Dedifferentiated amniotic fluid mesenchymal stem cell (primary cell): ENCODE measurements around the gene NUDT7.

ENCODE experiments used
- DNase-seq: peaks from one replicate; pipeline ENCODE4 v3.0.0-alpha.2; 2016; ENCODE audit errors: extremely low spot score

The NUDT7 gene

GRCh38 chr16:77722309-77723107 lies at the start of gene NUDT7:
TSS of gene NUDT7 (plus strand) at chr16:77722514. CDS start at chr16:77722583, 69 bp downstream.
- DNase-seq, result peak; percentile 77

GRCh38 chr16:77674888-77675287 lies 47.4 kb upstream of the NUDT7 start:
- no peak for DNase-seq

DNA sequence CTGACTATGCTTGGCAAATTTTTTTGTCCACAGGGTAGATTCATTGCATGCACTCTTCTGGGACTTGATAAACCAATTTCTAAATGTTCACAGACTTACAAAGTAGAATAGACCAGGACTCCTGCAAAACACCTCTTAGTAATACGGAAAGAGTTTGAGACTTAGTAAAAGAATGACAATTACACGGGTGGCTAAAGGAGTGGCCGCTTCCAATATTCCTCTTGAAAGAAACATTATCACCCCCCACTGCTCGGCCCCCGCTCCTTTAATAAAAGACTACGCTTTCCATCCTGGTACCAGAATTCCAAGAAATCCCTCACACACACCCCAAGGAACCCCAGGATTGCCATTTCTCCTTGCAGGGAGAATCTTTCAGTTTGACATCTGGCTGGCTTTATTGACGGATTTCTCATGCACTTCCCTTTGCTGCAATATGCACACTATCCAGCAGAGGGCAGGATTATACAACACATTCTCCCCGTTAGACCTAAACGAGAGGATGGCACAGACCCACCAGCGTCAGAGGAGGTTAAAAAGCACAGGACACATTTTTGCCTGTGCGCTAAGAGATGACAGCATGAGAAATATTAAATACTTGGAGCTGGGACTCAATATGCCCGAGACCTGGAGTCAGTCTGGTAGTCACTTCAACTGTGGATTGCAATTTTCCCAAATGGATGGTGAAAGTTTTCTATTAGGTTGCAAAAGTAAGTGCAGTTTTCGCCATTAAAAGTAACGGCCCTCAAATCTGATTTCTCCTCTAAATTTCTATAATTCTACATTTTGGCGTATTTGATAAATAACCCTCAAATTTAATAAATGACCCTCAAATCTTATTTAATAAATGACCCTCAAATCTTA lies 46.6 kb upstream of the NUDT7 start:
- DNase-seq, result peak; percentile 64

DNA sequence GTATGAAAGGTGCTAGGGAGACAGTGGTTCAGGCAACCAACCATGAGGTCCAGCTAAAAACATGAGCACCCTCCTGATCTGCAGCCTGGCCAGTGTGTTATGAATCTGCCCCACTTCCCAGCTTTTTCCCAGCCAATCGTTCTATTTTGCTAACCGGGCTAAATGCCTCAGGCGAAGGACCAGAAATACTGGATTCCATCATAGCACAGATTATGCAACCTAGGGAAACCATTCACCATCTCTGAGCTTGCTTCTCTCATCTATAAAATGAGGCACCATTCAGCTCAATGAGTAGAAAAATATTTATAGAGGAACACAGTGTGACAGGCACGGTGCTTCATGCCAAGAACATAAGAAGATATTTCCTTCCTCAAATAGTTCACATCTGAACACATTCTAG lies 45.2 kb upstream of the NUDT7 start:
- no peak for DNase-seq

- no peak for DNase-seq
Observed at GRCh38 chr16:77679391-77679790, 42.9 kb upstream of the NUDT7 start.

- DNase-seq, result no peak
Observed at GRCh38 chr16:77679901-77680300, 42.4 kb upstream of the NUDT7 start.

GRCh38 chr16:77680496-77680895 lies 41.8 kb upstream of the NUDT7 start:
- no peak for DNase-seq

GRCh38 chr16:77682586-77682985 lies 39.7 kb upstream of the NUDT7 start:
- no peak for DNase-seq

DNA sequence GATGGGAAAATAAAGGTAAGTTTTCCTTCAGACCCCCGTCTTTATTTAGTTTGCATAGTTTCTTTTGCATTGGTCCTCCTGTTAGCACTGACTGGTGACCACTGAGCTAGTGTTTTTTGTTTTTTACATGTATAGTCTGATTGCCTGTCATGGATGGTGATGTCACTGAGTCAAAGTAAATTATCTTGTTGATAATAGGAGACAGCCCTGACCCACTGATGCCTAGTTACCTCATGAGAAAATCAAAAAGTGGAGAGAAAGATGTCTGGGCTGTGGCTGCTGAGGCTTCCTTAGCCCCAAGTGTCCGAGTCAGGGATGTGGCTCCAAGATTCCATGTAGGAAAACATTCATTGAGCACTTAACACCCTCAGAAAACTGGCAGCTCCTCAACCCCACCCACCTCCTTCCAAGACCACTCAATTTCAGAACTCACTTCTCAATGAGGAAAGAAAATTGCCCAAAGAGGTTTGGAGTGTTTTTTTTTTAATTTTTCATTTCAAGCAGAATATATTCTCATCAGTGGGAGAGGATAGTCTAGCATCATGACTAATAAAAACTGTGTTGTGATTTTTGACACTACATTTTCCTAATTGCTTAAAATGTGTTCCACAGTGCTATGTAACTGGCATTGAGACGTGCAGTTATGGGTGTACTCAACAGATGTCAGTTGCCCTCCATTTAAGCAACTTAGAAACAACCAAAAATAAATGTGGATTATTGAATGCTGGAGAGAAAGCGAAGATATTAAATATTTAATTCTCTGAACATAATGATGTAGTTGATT lies 38.7 kb upstream of the NUDT7 start:
- no peak for DNase-seq

- no peak for DNase-seq
Observed at GRCh38 chr16:77684181-77684526, 38.2 kb upstream of the NUDT7 start.

DNA sequence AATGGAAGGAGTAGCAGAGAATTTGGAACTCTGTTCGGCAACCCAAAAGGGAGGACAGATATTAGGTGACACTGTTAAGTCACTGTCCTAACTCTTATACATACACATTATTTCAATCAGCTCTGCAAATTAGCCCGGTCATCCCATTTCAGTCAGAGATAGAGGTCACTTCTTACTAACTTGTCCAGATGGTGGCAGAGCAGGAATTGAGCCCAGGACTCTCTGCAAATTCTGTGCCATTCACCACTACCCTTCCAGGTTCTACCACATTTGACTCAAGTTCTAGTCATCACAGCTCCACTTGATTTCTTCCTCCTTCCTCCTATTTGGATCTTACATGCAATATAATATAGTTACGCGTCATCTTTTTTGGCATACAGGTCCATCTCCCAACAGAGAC lies 35.9 kb upstream of the NUDT7 start:
- no peak for DNase-seq

GRCh38 chr16:77689971-77690370 lies 32.3 kb upstream of the NUDT7 start:
- DNase-seq, result no peak

DNA sequence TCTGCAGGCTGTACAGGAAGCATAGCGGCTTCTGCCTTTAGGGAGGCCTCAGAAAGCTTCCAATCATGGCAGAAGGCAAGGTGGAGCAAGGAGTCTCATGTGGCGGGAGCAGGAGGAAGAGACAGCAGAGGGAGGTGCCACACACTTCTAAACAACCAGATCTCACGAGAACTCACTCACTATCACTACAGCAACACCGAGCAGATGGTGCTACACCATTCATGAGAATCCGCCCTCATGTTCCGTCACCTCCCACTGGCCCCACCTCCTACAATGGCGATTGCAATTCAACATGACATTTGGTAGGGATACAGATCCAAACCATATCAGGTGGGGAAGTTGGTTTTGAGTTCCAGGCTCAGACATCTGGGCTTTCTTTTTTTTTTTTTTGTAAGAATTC lies 31.9 kb upstream of the NUDT7 start:
- no peak for DNase-seq

GRCh38 chr16:77692612-77693011 lies 29.7 kb upstream of the NUDT7 start:
- DNase-seq, result no peak

DNA sequence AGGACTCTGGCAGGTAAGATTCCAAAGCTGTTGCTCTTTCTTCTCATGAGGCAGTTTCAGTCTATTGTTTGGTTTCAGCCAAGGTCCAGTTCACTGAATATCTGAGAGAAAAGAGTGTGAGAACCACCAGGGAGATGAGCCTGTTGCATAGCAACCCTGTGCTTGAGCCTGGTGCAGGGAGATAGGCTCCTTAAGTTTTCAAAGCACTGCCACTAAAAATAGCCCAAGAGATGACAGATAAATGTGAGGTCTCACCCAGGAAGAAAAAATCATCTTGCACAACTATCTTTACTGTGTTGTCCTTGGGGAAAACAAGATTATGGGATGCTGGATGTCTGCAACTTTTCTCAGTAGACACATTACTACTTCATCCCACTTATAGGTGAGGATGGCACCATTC lies 26.2 kb upstream of the NUDT7 start:
- DNase-seq, result no peak

GRCh38 chr16:77700846-77701245 lies 21.5 kb upstream of the NUDT7 start:
- DNase-seq, result no peak

DNA sequence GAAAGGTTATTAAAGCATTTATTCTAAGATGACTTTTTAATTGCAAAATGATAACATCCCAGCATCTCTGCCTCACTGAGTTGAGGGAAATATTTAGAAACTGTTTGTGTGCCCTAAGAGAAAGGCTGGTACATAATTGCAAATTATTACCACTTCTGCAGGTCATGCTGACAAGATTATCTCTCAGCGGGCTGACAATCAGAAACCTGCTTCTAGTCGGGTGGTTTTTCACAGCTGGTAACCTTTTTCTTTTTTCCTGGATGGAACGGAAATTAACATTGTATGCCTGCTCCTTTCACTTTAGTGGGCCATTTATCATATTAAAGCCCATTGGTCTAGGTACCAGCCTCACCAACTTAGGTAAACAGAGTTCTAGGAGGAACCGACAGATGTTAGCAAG lies 17.0 kb upstream of the NUDT7 start:
- no peak for DNase-seq

GRCh38 chr16:77711179-77711578 lies 11.1 kb upstream of the NUDT7 start:
- no peak for DNase-seq

DNA sequence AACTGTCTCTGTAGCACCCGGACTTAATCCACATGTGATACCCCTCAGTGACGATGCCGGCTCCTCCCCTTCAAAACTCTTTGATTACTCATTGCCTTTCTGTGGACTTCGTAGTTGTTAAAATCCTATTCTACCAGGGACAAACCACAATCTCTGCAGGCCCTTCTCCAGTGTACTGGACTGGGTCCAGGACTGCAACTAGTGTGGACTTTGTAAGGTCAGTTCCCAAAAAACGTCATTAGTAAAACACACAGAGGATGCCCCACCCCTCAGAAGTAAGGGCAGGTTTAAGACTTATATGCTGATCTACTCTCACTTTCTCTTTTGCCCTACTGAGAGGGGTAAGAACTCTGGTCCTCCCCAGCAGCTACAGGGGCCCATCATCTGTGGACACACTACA lies 10.5 kb upstream of the NUDT7 start:
- no peak for DNase-seq

GRCh38 chr16:77715145-77715544 lies 7.2 kb upstream of the NUDT7 start:
- no peak for DNase-seq

GRCh38 chr16:77721752-77722308 lies 484 bp upstream of the NUDT7 start:
- DNase-seq, result no peak

DNA sequence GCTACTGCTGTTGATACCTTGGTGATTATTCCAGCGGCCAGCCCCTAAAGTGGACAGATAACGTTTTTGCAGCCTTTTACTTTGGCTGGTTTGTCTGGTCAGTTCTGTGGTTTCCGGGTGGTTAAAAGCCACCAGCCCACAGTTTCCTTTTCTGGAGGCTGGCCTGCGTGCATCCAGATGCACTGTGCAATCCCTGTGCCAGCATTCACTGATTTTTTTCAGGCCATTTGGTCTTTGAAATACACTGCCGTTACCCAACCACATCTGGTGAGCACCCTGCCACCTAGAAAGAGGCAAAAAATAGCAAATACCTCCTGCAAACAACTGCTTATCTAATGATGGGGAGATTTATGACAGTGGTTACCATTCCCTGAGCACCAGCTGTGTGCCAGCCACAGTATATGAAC lies 797 bp downstream of the NUDT7 start:
- DNase-seq, result peak; percentile 23
